HCT116 (cell line): Measurements from ENCODE around the gene LDAF1. TPM values are rescaled to one million over a fixed set of nuclear protein-coding genes. Genes with fewer than 3 reads are reported as not detected.

Source experiments
- ATAC-seq: fragments of 200-7000 bp; cut with Tn5 transposase; 2 replicates; pipeline ENCODE4 v1.9.1; 2020; ENCODE audit warnings: mild to moderate bottlenecking, moderate library complexity
- BruUV-seq: library from RNA; stranded (reverse); fragments of 400-500 nt; replicated peaks from 2 replicates; lab custom pipeline; 2021; lab: Mats Ljungman, UMichigan
- CTCF ChIA-PET: fragments of 300-600 bp; sonication (Branson Sonifier 250); formaldehyde crosslinking; loops from one replicate; lab custom pipeline; 2021; ENCODE audit warnings: antibody characterized with exemption; lab: Charles Lee
- POLR2A ChIA-PET: fragments of 300-600, 350-600 bp; sonication (Branson Sonifier 250); formaldehyde crosslinking; loops from one replicate; lab custom pipeline; 2021; ENCODE audit warnings: antibody characterized with exemption; lab: Charles Lee
- RAD21 ChIA-PET, 2 experiments: fragments of 300-600 bp; sonication (Branson Sonifier 250); formaldehyde crosslinking; loops; one replicate each; lab custom pipeline; 2023; ENCODE audit warnings: low total read pairs in 2 of 2; ENCODE audit not compliant: uncharacterized antibody in 2 of 2, unreplicated experiment in 2 of 2, low non-redundant PET in 1 of 2; lab: Charles Lee
- DNase-seq: peaks from one replicate; pipeline ENCODE4 v3.0.0-alpha.2; 2010; ENCODE audit warnings: low read depth, low spot score
- H2AFZ ChIP-seq: fragments of 200-600 bp; shearing (Covaris generic), sonication (generic); 2 replicates; pipeline ENCODE4 v1.6.1; 2017; ENCODE audit warnings: low read depth, mixed run types, mixed read lengths, antibody characterized with exemption, low read length; ENCODE audit not compliant: poor library complexity, severe bottlenecking
- H3K27ac ChIP-seq: 2 replicates; pipeline ENCODE4 v1.5.1; 2012; ENCODE audit warnings: low read depth, low read length
- H3K27me3 ChIP-seq: fragments of 200-600 bp; sonication (generic); 2 replicates; pipeline ENCODE4 v1.6.1; 2016; ENCODE audit warnings: mixed run types, low read length, mixed read lengths; ENCODE audit not compliant: insufficient read depth
- H3K36me3 ChIP-seq, 2 experiments: fragments of 200-500 bp in 1 of 2; fragments of 200-600 bp in 1 of 2; sonication (Bioruptor generic) in 1 of 2; sonication (generic) in 1 of 2; 2 replicates each; pipeline versions ENCODE4 v1.5.1 to v1.6.1; 2014 to 2016; ENCODE audit warnings: low read length in 2 of 2, inconsistent platforms in 1 of 2, mixed read lengths in 1 of 2, mixed run types in 1 of 2; ENCODE audit not compliant: insufficient read depth in 2 of 2, control insufficient read depth in 1 of 2
- H3K4me1 ChIP-seq, 2 experiments: fragments of 200-600 bp in 1 of 2; sonication (generic) in 1 of 2; 2 replicates each; pipeline versions ENCODE4 v1.5.1 to v1.6.1; 2012 to 2017; ENCODE audit warnings: low read length in 2 of 2, inconsistent platforms in 1 of 2, mild to moderate bottlenecking in 1 of 2, mixed read lengths in 1 of 2, mixed run types in 1 of 2, moderate library complexity in 1 of 2; ENCODE audit not compliant: insufficient read depth in 2 of 2, control insufficient read depth in 1 of 2
- H3K4me2 ChIP-seq: fragments of 200-600 bp; sonication (generic); 2 replicates; pipeline ENCODE4 v1.6.1; 2017; ENCODE audit warnings: mixed run types, low read length, mixed read lengths
- H3K4me3 ChIP-seq, 2 experiments: fragments of 200-600 bp in 1 of 2; sonication (generic) in 1 of 2; replicated peaks in 1 of 2; 2 replicates each; pipeline ENCODE4 v1.5.1; 2011 to 2016; ENCODE audit warnings: low read length in 2 of 2, control low read depth in 1 of 2, low read depth in 1 of 2, mild to moderate bottlenecking in 1 of 2, mixed read lengths in 1 of 2, mixed run types in 1 of 2
- H3K79me2 ChIP-seq: fragments of 200-600 bp; sonication (generic); 2 replicates; pipeline ENCODE4 v1.6.1; 2017; ENCODE audit warnings: mild to moderate bottlenecking, mixed run types, low read length, moderate library complexity, mixed read lengths; ENCODE audit not compliant: insufficient read depth
- H3K9ac ChIP-seq: fragments of 200-600 bp; sonication (generic); 2 replicates; pipeline ENCODE4 v1.6.1; 2016; ENCODE audit warnings: low read length, mixed read lengths
- H3K9me2 ChIP-seq: fragments of 200-600 bp; sonication (generic), shearing (Covaris generic); 2 replicates; pipeline ENCODE4 v1.6.1; 2017; ENCODE audit warnings: mixed run types, mild to moderate bottlenecking, moderate library complexity; ENCODE audit not compliant: insufficient read depth
- H3K9me3 ChIP-seq, 2 experiments: fragments of 200-500 bp in 1 of 2; fragments of 200-600 bp in 1 of 2; sonication (Bioruptor generic) in 1 of 2; sonication (generic) in 1 of 2; 2 replicates each; pipeline ENCODE4 v1.6.1; 2014 to 2017; ENCODE audit warnings: low read length in 2 of 2, mixed read lengths in 2 of 2, inconsistent platforms in 1 of 2, low read depth in 1 of 2, mild to moderate bottlenecking in 1 of 2, mixed run types in 1 of 2, moderate library complexity in 1 of 2; ENCODE audit not compliant: control insufficient read depth in 1 of 2, insufficient read depth in 1 of 2
- H4K20me1 ChIP-seq: fragments of 200-600 bp; sonication (generic), shearing (Covaris generic); 2 replicates; pipeline ENCODE4 v1.6.1; 2017; ENCODE audit warnings: mixed run types, mild to moderate bottlenecking, moderate library complexity; ENCODE audit not compliant: insufficient read depth
- CEBPB ChIP-seq: IDR thresholded peaks from 2 replicates; pipeline ENCODE4 v1.6.1; 2012; ENCODE audit warnings: low read depth
- CTCF ChIP-seq, 3 experiments: fragments of 200-600 bp in 1 of 3; sonication (generic) in 1 of 3; IDR thresholded peaks in 2 of 3; conservative IDR thresholded peaks in 1 of 3; 2 replicates each; pipeline ENCODE4 v1.5.1; 2012 to 2017; ENCODE audit warnings: low read depth in 2 of 3, low read length in 2 of 3, antibody characterized with exemption in 1 of 3, borderline replicate concordance in 1 of 3, control low read depth in 1 of 3, mild to moderate bottlenecking in 1 of 3, mixed read lengths in 1 of 3, mixed run types in 1 of 3, moderate library complexity in 1 of 3; ENCODE audit not compliant: insufficient read depth in 1 of 3
- EGR1 ChIP-seq: IDR thresholded peaks from 2 replicates; pipeline ENCODE4 v1.6.1; 2012; ENCODE audit warnings: low read depth
- EZH2 ChIP-seq: fragments of 200-600 bp; sonication (generic); IDR thresholded peaks from 2 replicates; pipeline ENCODE4 v1.6.1; 2017; ENCODE audit warnings: antibody characterized with exemption, mixed run types
- EZH2phosphoT487 ChIP-seq: fragments of 200-600 bp; IDR thresholded peaks from 2 replicates; pipeline ENCODE4 v1.6.1; 2018; ENCODE audit warnings: antibody characterized with exemption, borderline replicate concordance
- FOSL1 ChIP-seq: IDR thresholded peaks from 2 replicates; pipeline ENCODE4 v1.6.1; 2012; ENCODE audit warnings: low read depth
- MAX ChIP-seq: IDR thresholded peaks from 2 replicates; pipeline ENCODE4 v1.6.1; 2012
- POLR2AphosphoS5 ChIP-seq: IDR thresholded peaks from 2 replicates; pipeline ENCODE4 v1.6.1; 2011; ENCODE audit warnings: mild to moderate bottlenecking, low read depth, low read length, moderate library complexity
- TCF7L2 ChIP-seq: IDR thresholded peaks from 2 replicates; pipeline ENCODE4 v1.7.0; 2011; ENCODE audit warnings: borderline replicate concordance, inconsistent platforms; ENCODE audit not compliant: insufficient read depth, insufficient read length; ENCODE audit errors: extremely low read depth
- YY1 ChIP-seq: IDR thresholded peaks from 2 replicates; pipeline ENCODE4 v1.6.1; 2011; ENCODE audit warnings: low read length, low read depth, moderate library complexity, mild to moderate bottlenecking; ENCODE audit not compliant: insufficient replicate concordance; ENCODE audit errors: extremely low read depth
- ZNF274 ChIP-seq: fragments of 200-500 bp; sonication (Bioruptor generic); IDR thresholded peaks from 2 replicates; pipeline ENCODE4 v1.6.1; 2014; ENCODE audit warnings: mild to moderate bottlenecking, low read depth, low read length, inconsistent platforms
- intact Hi-C: fragments of 100-400 bp; cut with micrococcal nuclease; formaldehyde crosslinking; loops from 2 replicates; pipeline ENCODE4 v1.10.0; 2022
- total RNA-seq: library from RNA; stranded (reverse); gene quantifications from one replicate; pipeline ENCODE4 v1.2.1, GENCODE V29; 2021; ENCODE audit not compliant: unreplicated experiment
- TF ChIP-seq, protein P1 (sequence below): IDR thresholded peaks from 2 replicates; pipeline ENCODE4 v1.6.1; 2012

The LDAF1 gene
- total RNA-seq, 1 experiment from 2014 or later, result 30.0 TPM

DNA sequence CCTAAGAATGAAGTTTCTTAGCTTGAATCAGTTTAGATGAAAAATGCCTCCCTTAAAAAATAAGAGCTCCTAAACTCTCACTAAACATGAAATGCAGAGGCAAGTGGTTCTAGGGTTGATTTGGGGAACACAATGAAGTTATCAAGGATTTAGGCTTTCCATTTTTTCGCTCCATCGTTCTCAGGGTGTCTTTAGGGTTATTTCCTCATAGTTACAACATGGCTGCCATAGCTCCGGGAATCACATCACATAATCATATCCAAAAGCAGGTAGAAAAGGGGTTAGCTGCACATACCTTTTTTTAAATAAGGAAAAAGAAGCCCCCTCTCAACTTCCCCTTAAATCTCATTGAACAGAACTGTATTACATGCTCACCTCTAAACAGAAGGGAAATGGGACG is 31.5 kb downstream of the LDAF1 start:
- Histone ChIP-seq H2AFZ (peak overlapping the region; percentile 80), H3K27me3 (no peaks in the 10 kb centered on the region), H3K9ac (no peak overlapping the region), H3K9me2 (no peaks in the 10 kb centered on the region), H3K4me3 (no peak overlapping the region), H3K36me3 (no peaks in the 10 kb centered on the region), H3K27ac (no peak overlapping the region), H3K79me2 (no peaks in the 10 kb centered on the region), H3K9me3 (no peaks in the 10 kb centered on the region), H4K20me1 (no peaks in the 10 kb centered on the region), H3K4me1 (peaks cover 8 to 17% of the 10 kb centered on the region in 2 experiments; a peak in 3 of 4 replicates), H3K4me2 (no peak overlapping the region)
- intact Hi-C loops, result no loop called here
- ATAC-seq (no peak), DNase-seq (no peak)
- ChIA-PET CTCF (interaction anchor here (1.1 to 5.9 kb wide), 2 partner anchors 111 to 152 kb away, joined by 3 to 101 read pairs; no protein-coding TSS in a partner anchor), RAD21 (interaction anchor here in 1 of 2 experiments (1.4 to 2.3 kb wide), 2 partner anchors 87 to 111 kb away, joined by 3 to 11 read pairs; no protein-coding TSS in a partner anchor), POLR2A (interaction anchor here (3.5 kb wide), 1 partner anchor 111 kb away, joined by 18 read pairs; no protein-coding TSS in a partner anchor)
- no peak for TF ChIP-seq CEBPB
- TF ChIP-seq EZH2phosphoT487, result no peak
- TF ChIP-seq CTCF (IDR thresholded peaks at IDR 0.05 in 2 of 3, conservative IDR thresholded peaks at IDR 0.05 in 1 of 3; ENCODE audit: borderline replicate concordance in 1 of 3, insufficient read depth in 1 of 3, low read depth in 2 of 3, low read length in 2 of 3), result no peak
- TF ChIP-seq ZNF274, result no peak
- no peak for TF ChIP-seq MAX
- TF ChIP-seq, protein P1, sequence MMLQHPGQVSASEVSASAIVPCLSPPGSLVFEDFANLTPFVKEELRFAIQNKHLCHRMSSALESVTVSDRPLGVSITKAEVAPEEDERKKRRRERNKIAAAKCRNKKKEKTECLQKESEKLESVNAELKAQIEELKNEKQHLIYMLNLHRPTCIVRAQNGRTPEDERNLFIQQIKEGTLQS, result no peak
- TF ChIP-seq POLR2AphosphoS5, result no peak
- no peak for TF ChIP-seq EGR1
- no peak for TF ChIP-seq EZH2
- no peak for TF ChIP-seq TCF7L2
- no peak for TF ChIP-seq YY1
- TF ChIP-seq FOSL1, result no peak
- BruUV-seq, result no TSS peak
